GM12878 (cell line): ENCODE data around the gene CHST5. TPM values are rescaled to one million over a fixed set of nuclear protein-coding genes. Genes with fewer than 3 reads are reported as not detected.

Experiments
- ATAC-seq: fragments of 200-7000 bp; cut with Tn5 transposase; 3 replicates; pipeline ENCODE4 v1.9.1; 2020; ENCODE audit warnings: mild to moderate bottlenecking, moderate library complexity
- BruUV-seq: library from RNA; stranded (reverse); fragments of 400-500 nt; replicated peaks from 2 replicates; lab custom pipeline; 2021; lab: Mats Ljungman, UMichigan
- CTCF ChIA-PET: fragments of 300-600 bp; sonication (Branson Sonifier 250); formaldehyde crosslinking; extraction: SDS; loops from one replicate; lab custom pipeline; 2021; ENCODE audit warnings: inconsistent platforms; lab: Yijun Ruan, JAX
- POLR2A ChIA-PET: fragments of 350-600 bp; formaldehyde crosslinking; extraction: SDS; loops from one replicate; lab custom pipeline; 2021; ENCODE audit warnings: inconsistent platforms; lab: Charles Lee
- RAD21 ChIA-PET: fragments of 300-600 bp; sonication (Branson Sonifier 250); formaldehyde crosslinking; loops from one replicate; lab custom pipeline; 2023; ENCODE audit warnings: antibody characterized with exemption; ENCODE audit not compliant: unreplicated experiment; lab: Charles Lee
- SMC1A ChIA-PET: fragments of 300-600 bp; sonication (Branson Sonifier 250); formaldehyde crosslinking; loops from one replicate; lab custom pipeline; 2023; ENCODE audit not compliant: unreplicated experiment, uncharacterized antibody; lab: Charles Lee
- DNase-seq: peaks from one replicate; pipeline ENCODE4 v3.0.0-alpha.2; 2011; ENCODE audit warnings: low read depth, low spot score
- FAIRE-seq: peaks from 3 replicates; lab custom pipeline; 2011; peaks lifted over from hg19 to GRCh38; lab: Jason Lieb, UNC
- H2AFZ ChIP-seq: 2 replicates; pipeline ENCODE4 v1.6.0; 2011; ENCODE audit warnings: low read depth, low read length, control low read depth; ENCODE audit not compliant: control insufficient read depth
- H3K27ac ChIP-seq: 2 replicates; pipeline ENCODE4 v1.5.1; 2011; ENCODE audit warnings: control low read depth; ENCODE audit not compliant: control insufficient read depth, insufficient read depth
- H3K27me3 ChIP-seq, 2 experiments: replicated peaks in 1 of 2; 2 replicates each; pipeline versions ENCODE4 v1.6.0 to v1.6.1; 2011; ENCODE audit warnings: low read length in 1 of 2; ENCODE audit not compliant: control insufficient read depth in 2 of 2, insufficient read depth in 2 of 2
- H3K36me3 ChIP-seq, 2 experiments: 2 replicates each; pipeline ENCODE4 v1.5.1; 2011; ENCODE audit warnings: low read length in 1 of 2; ENCODE audit not compliant: control insufficient read depth in 2 of 2, insufficient read depth in 2 of 2
- H3K4me1 ChIP-seq: 2 replicates; pipeline ENCODE4 v1.6.1; 2011; ENCODE audit warnings: mild to moderate bottlenecking, low read length, moderate library complexity, mixed read lengths; ENCODE audit not compliant: control insufficient read depth, insufficient read depth
- H3K4me2 ChIP-seq: 2 replicates; pipeline ENCODE4 v1.6.0; 2011; ENCODE audit warnings: control low read depth; ENCODE audit not compliant: control insufficient read depth, insufficient read depth
- H3K4me3 ChIP-seq: fragments of 200-600 bp; sonication (generic); 2 replicates; pipeline ENCODE4 v1.5.1; 2016
- H3K79me2 ChIP-seq: 2 replicates; pipeline ENCODE4 v1.6.0; 2011; ENCODE audit warnings: low read length; ENCODE audit not compliant: control insufficient read depth, insufficient read depth
- H3K9ac ChIP-seq: 2 replicates; pipeline ENCODE4 v1.8.0; 2011; ENCODE audit warnings: low read length, control low read depth, mixed read lengths; ENCODE audit not compliant: control insufficient read depth, insufficient read depth
- H3K9me3 ChIP-seq: replicated peaks from 3 replicates; pipeline ENCODE4 v1.5.1; 2011; ENCODE audit warnings: mild to moderate bottlenecking, low read length; ENCODE audit not compliant: control insufficient read depth, insufficient read depth
- H4K20me1 ChIP-seq: 2 replicates; pipeline ENCODE4 v1.6.0; 2011; ENCODE audit not compliant: control insufficient read depth, insufficient read depth
- EGR1 ChIP-seq, 2 experiments: IDR thresholded peaks; 1 replicate in 1 of 2; 2 replicates in 1 of 2; pipeline ENCODE4 v1.6.1; 2011 to 2012; ENCODE audit warnings: low read depth in 2 of 2, low read length in 2 of 2, borderline replicate concordance in 1 of 2, mild to moderate bottlenecking in 1 of 2, moderate library complexity in 1 of 2
- FOS ChIP-seq: IDR thresholded peaks from 3 replicates; pipeline ENCODE4 v1.6.1; 2011; ENCODE audit warnings: borderline replicate concordance; ENCODE audit not compliant: insufficient read length; ENCODE audit errors: extremely low read depth
- JUND ChIP-seq: IDR thresholded peaks from 2 replicates; pipeline ENCODE4 v1.6.1; 2012; ENCODE audit warnings: low read depth, mild to moderate bottlenecking, low read length, improper control_type of control experiment, moderate library complexity
- MLLT1 ChIP-seq: fragments of 450-650 bp; IDR thresholded peaks from 2 replicates; pipeline ENCODE4 v1.6.1; 2016; ENCODE audit warnings: mild to moderate bottlenecking
- NFIC ChIP-seq: IDR thresholded peaks from 2 replicates; pipeline ENCODE4 v1.6.1; 2012; ENCODE audit warnings: low read depth, mild to moderate bottlenecking, inconsistent platforms, low read length, moderate library complexity
- NKRF ChIP-seq: fragments of 450-650 bp; conservative IDR thresholded peaks from 2 replicates; pipeline ENCODE4 v1.6.1; 2017; ENCODE audit warnings: mild to moderate bottlenecking, moderate library complexity
- NRF1 ChIP-seq: conservative IDR thresholded peaks from 2 replicates; pipeline ENCODE4 v1.6.1; 2011; ENCODE audit warnings: mild to moderate bottlenecking, low read depth, low read length, improper control_type of control experiment
- RB1 ChIP-seq: fragments of 450-650 bp; formaldehyde crosslinking; IDR thresholded peaks from 2 replicates; pipeline ENCODE4 v1.6.1; 2017; ENCODE audit warnings: mild to moderate bottlenecking, borderline replicate concordance
- REST ChIP-seq: IDR thresholded peaks from 2 replicates; pipeline ENCODE4 v1.6.1; 2012; ENCODE audit warnings: mild to moderate bottlenecking, low read depth, low read length
- SMAD1 ChIP-seq: fragments of 450-650 bp; IDR thresholded peaks from 2 replicates; pipeline ENCODE4 v1.6.1; 2018; ENCODE audit warnings: mild to moderate bottlenecking, low read depth; ENCODE audit not compliant: partially characterized antibody
- SPI1 ChIP-seq: IDR thresholded peaks from 2 replicates; pipeline ENCODE4 v1.6.1; 2011; ENCODE audit warnings: low read depth, mild to moderate bottlenecking, low read length, moderate library complexity, borderline replicate concordance; ENCODE audit not compliant: insufficient read depth
- STAT3 ChIP-seq: IDR thresholded peaks from 2 replicates; pipeline ENCODE4 v1.6.1; 2011; ENCODE audit warnings: low read depth, low read length, improper control_type of control experiment
- YBX1 ChIP-seq: fragments of 450-650 bp; IDR thresholded peaks from 2 replicates; pipeline ENCODE4 v1.6.1; 2016; ENCODE audit warnings: antibody characterized with exemption
- WGBS: methylation state at CpG from one replicate; pipeline ENCODE4 v1.1.6; 2016; ENCODE audit warnings: low lambda C conversion rate; ENCODE audit not compliant: insufficient replicate concordance, insufficient coverage; ENCODE audit errors: missing lambda C conversion rate; 5-methylcytosine and 5-hydroxymethylcytosine counted together
- in situ Hi-C: fragments of 300-500 bp; cut with MboI; formaldehyde crosslinking; loops from 9 replicates; pipeline ENCODE4 v1.14.3; 2018; ENCODE audit warnings: mixed read lengths
- intact Hi-C: fragments of 100-400 bp; cut with micrococcal nuclease; formaldehyde crosslinking; loops from one replicate; pipeline ENCODE4 v1.14.2; 2022; ENCODE audit not compliant: unreplicated experiment
- polyA plus RNA-seq, 11 experiments: library from polyadenylated mRNA; depleted of rRNA in 4 of 11; unstranded in 6 of 11; stranded (reverse) in 5 of 11; fragments of >200 nt; fragmentation: Nextera tagmentation in 4 of 11; fragmentation: Illumina TruSeq in 1 of 11; extraction: Ambion mirVana in 4 of 11; extraction: Trizol in 1 of 11; gene quantifications; 1 replicate in 1 of 11; 2 replicates in 10 of 11; pipeline versions ENCODE4 v1.2.1 to v1.2.3, GENCODE V29; 2011 to 2016; ENCODE audit warnings: inconsistent platforms in 2 of 11, missing spikeins in 2 of 11, low read depth in 1 of 11
- total RNA-seq, 4 experiments: library from RNA; depleted of rRNA in 3 of 4; stranded (reverse); fragments of >200 nt in 3 of 4; fragmentation: Illumina TruSeq in 1 of 4; extraction: Trizol in 1 of 4; gene quantifications; 2 replicates each; pipeline versions ENCODE4 v1.2.1 to v1.2.3, GENCODE V29; 2013 to 2021

Gene CHST5
- total and polyA plus RNA-seq, 10 of the 15 experiments (the other 5 are each of a cell fraction or from before 2014, with no cell fraction given), result 0.04 to 0.43 (median 0.14) TPM; not detected in 6

GRCh38 chr16:75535901-75536300, at the start of gene CHST5 (continued):
- no peak for TF ChIP-seq REST
- TF ChIP-seq NRF1, result no peak
- TF ChIP-seq EGR1 (IDR thresholded peaks at IDR 0.05; ENCODE audit: borderline replicate concordance in 1 of 2, low read depth in 2 of 2, low read length in 2 of 2), result no peak
- TF ChIP-seq, all 136 proteins: peak for 0

- Histone ChIP-seq H3K4me3 (no peak overlapping the region), H4K20me1 (no peaks in the 10 kb centered on the region), H2AFZ (no peak overlapping the region), H3K36me3 (no peaks in the 10 kb centered on the region; a peak in 1 of 4 replicates), H3K9ac (no peak overlapping the region), H3K4me2 (no peak overlapping the region), H3K27ac (no peak overlapping the region; the same call in 1 of the 2 replicates), H3K9me3 (no peaks in the 10 kb centered on the region), H3K79me2 (no peaks in the 10 kb centered on the region), H3K27me3 (no peaks in the 10 kb centered on the region), H3K4me1 (peaks cover 11% of the 10 kb centered on the region)
- ATAC-seq, result peak; percentile 80
- ChIA-PET RAD21 (interaction anchor here (0.9 to 1.0 kb wide), 2 partner anchors 20 to 28 kb away, joined by 3 to 5 read pairs; partner anchors contain the start of gene TMEM231), CTCF (interaction anchor here (0.6 to 1.1 kb wide), 7 partner anchors 11 to 612 kb away, joined by 3 to 5 read pairs (median 3); no protein-coding TSS in a partner anchor), POLR2A (interaction anchor here (1.0 to 1.3 kb wide), 2 partner anchors 18 to 19 kb away, joined by 3 to 5 read pairs; partner anchors contain the start of gene GABARAPL2), SMC1A (interaction anchor here (0.9 to 1.2 kb wide), 2 partner anchors 38 to 60 kb away, joined by 3 to 5 read pairs; no protein-coding TSS in a partner anchor)
- no peak for DNase-seq
- intact Hi-C loops, result no loop called here
- no peak for TF ChIP-seq MLLT1
- no peak for TF ChIP-seq SMAD1
- no peak for TF ChIP-seq STAT3
- no peak for TF ChIP-seq YBX1
- 0 out of 2 replicates have a peak, but pooled peaks have one; percentile 20 for TF ChIP-seq NFIC
- no peak for TF ChIP-seq RB1
- no peak for TF ChIP-seq NKRF
- no peak for TF ChIP-seq JUND
- TF ChIP-seq FOS, result no peak
- TF ChIP-seq SPI1, result peak; percentile 63; the same call in 1 of the 2 replicates
- FAIRE-seq, result no peak
- in situ Hi-C loops, result no loop called here
- BruUV-seq, result no TSS peak
- WGBS, result 30% methylated on average over 3 of the region's 3 CpGs
Measured at GRCh38 chr16:75584108-75584507, 48.2 kb upstream of the CHST5 start.
